HG02571 (cell line): ENCODE results near the gene CSF2.

Experiments used
- ATAC-seq: cut with Tn5 transposase; IDR thresholded peaks from one replicate; pipeline ENCODE4 v1.9.1; 2021; ENCODE audit warnings: mild to moderate bottlenecking, moderate library complexity; ENCODE audit not compliant: unreplicated experiment

CSF2 gene

DNA sequence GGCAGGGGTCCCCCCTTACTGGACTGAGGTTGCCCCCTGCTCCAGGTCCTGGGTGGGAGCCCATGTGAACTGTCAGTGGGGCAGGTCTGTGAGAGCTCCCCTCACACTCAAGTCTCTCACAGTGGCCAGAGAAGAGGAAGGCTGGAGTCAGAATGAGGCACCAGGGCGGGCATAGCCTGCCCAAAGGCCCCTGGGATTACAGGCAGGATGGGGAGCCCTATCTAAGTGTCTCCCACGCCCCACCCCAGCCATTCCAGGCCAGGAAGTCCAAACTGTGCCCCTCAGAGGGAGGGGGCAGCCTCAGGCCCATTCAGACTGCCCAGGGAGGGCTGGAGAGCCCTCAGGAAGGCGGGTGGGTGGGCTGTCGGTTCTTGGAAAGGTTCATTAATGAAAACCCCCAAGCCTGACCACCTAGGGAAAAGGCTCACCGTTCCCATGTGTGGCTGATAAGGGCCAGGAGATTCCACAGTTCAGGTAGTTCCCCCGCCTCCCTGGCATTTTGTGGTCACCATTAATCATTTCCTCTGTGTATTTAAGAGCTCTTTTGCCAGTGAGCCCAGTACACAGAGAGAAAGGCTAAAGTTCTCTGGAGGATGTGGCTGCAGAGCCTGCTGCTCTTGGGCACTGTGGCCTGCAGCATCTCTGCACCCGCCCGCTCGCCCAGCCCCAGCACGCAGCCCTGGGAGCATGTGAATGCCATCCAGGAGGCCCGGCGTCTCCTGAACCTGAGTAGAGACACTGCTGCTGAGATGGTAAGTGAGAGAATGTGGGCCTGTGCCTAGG lies at the start of gene CSF2:
Gene CSF2 (plus strand): TSS at position 559 of the 783 bp plus-strand sequence. CDS start 35 bp downstream, at position 594.
- ATAC-seq: no peak

GRCh38 chr5:132024117-132024435 lies 49.5 kb upstream of the CSF2 start:
- ATAC-seq: no peak

DNA sequence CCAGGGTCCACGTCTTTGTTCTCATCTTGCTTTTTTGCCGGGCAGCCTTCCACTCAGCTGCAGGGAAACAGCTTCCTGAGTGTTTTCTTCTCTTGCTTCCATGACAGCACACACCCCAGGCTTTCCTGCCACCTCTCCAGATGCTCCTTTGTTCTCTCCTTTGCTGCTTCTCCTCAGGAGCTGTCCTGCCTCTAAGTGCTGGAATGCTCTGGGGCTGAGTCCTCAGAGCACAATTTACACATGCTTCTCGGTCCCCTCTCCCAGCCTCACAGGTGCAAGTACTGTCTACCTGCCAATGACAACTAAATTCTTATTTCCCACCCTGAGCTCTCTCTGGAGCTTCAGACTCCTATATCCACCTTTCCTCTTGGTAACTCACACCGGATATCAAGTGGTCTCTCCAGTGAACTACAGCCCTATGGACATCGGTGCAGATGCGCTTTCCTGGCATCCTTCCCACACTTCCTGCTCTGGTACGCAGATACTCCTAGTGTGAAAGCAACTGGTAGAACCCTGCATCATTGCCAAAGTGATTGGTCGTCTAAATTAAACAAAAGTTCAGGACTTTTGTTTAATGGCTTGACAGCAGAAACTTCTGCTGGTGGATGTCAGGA lies 48.7 kb upstream of the CSF2 start:
- ATAC-seq: no peak

DNA sequence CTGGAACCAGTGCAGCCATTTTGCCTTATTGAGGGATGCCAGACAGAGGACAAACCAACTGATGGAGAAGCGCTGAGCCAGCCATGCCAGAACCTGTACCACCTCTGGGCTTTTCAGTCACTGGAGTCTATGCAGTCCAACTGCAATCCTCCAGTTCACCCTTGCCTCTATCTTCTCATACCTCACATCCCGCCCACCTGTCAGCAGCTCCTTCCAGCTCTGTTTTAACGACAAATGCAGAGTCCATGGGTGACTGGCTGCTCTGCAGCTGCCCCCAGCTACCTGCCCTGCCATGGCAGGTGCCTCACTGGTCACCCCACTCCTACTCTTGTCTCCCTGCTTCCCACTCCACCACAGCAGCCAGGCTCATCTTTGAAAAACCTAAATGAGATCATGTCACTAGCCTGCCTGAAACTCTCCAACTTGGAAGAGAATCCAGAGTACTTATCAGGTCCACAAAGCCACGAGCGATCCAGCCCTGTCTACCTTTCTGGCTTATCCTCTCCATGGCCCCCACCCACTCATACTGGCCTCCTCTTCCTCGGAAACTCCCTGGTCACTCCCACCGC lies 48.1 kb upstream of the CSF2 start:
- ATAC-seq: no peak

DNA sequence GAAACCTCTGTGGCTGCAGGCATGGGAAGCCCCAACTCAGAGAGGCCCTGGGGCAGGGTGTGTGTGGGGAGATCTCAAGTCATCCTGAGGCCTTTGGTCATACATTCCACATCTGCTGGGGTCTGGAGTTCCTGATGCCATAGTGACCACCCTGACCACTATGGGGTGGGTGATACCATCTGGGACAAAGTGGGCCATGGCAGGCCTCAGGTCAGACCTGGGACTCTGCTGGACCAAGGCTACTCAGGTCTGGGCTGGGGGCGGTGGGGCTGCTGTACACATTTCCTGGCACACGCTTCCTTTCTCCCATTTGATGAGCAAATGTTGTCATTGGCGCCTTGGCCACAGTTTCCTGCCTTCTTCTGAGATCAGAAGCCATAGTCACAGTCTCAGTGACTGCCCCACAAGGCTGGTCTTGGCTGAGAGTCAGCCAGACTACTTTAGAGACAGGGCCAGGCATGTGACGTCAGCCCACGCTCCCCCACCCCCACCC lies 47.0 kb upstream of the CSF2 start:
- ATAC-seq: no peak

GRCh38 chr5:132027027-132027426 lies 46.6 kb upstream of the CSF2 start:
- no peak for ATAC-seq

- ATAC-seq: no peak
Observed at GRCh38 chr5:132029609-132030330, 43.8 kb upstream of the CSF2 start.

GRCh38 chr5:132030610-132031009 lies 43.0 kb upstream of the CSF2 start:
- ATAC-seq: no peak

GRCh38 chr5:132032196-132032595 lies 41.4 kb upstream of the CSF2 start:
- ATAC-seq: no peak

DNA sequence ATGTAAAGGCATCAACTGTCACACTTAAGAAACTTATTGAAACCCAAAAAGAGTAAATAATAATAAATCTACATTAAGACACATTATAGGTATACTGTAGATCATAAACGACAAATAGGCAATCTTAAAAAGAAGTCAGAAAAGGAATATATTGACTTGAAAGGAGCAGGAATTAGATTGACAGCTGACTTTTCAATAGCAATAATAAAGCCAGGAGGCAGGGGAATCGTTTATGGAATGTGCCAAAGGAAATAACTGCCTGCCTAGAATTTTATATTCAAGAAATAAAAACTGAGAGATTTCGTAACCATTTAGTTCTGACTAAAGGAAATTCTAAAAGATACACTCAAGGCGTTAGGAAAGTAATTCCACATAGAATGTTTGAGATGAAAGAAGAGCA lies 40.5 kb upstream of the CSF2 start:
- no peak for ATAC-seq

GRCh38 chr5:132037353-132037752 lies 36.2 kb upstream of the CSF2 start:
- ATAC-seq: no peak

DNA sequence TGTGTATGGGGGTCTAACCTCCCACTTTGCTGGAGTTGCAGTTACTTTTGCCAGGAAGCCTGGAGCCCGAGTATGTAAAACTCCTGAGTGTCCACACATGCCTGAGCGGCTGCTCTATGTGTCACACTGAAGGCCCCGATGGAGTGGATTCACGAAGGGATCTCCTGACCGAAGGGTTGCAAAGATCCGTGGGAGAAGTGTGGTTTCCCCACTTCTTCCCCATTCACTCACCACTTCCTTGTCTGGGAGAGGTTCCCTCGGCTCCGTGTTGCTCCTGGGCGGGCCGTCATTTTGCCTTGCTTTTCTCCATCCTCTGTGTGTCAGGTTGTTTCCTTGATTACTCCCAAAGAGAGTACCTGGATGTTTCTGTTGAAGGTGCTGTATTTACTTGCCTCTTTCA lies 29.4 kb upstream of the CSF2 start:
- ATAC-seq: no peak

- no peak for ATAC-seq
Observed at GRCh38 chr5:132046880-132047299, 26.7 kb upstream of the CSF2 start.

DNA sequence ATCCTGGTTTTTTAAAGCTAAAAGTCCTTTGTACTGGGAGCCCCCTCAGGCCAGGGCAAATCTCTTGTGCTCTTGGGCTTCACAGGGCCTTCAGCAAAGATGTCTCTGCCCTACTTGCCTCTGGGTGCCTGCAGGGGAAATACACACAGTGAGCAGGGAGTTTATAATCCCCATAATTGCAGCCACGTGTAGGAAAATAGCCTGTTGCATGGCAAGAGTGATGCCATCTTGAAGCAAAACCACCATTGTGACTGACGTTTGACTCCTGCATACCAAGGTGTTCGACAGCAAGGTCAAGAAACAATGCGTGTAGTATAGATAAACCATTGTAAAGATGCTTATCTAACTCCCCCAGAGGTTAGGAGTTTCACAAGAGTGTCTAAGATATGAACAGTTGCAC lies 24.5 kb upstream of the CSF2 start:
- no peak for ATAC-seq

DNA sequence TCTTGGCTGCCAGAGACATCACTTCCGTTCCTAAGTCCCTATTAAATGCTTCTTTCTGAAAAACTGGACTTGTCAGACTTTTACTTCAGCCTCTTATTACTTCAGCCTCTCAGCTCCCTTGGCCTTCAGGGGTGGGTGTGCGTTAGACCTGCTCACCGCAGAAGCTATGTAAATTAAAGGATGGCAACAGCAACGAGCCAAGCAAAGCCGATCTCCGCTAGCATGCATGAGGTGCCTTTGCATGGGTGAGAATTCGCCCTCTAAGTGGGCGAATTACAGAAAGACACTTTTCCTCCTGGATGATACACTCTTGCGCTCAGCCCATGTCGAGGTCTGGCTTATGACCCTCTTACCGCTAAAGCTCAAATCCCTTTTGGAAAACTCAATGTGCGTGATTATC lies 24.0 kb upstream of the CSF2 start:
- ATAC-seq: no peak

DNA sequence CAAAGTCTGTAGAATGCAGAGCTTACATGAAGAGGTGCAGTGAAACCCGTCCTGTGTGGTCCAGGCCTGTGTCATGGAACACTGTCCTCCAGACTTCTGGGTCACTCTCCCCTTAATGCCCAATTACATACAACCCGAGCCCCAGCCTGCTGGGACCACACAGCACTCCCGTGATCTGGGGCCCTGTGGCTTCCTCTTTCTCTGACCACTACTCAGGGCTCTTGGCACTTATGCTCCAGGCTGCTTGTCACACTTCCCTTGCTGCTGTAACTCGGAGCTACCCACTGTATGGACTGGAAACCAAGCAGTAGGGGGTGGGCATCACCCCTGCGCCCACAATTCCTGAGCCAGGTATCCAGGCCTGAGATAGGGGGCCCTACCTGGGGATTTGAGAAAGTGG lies 23.5 kb upstream of the CSF2 start:
- ATAC-seq: no peak

DNA sequence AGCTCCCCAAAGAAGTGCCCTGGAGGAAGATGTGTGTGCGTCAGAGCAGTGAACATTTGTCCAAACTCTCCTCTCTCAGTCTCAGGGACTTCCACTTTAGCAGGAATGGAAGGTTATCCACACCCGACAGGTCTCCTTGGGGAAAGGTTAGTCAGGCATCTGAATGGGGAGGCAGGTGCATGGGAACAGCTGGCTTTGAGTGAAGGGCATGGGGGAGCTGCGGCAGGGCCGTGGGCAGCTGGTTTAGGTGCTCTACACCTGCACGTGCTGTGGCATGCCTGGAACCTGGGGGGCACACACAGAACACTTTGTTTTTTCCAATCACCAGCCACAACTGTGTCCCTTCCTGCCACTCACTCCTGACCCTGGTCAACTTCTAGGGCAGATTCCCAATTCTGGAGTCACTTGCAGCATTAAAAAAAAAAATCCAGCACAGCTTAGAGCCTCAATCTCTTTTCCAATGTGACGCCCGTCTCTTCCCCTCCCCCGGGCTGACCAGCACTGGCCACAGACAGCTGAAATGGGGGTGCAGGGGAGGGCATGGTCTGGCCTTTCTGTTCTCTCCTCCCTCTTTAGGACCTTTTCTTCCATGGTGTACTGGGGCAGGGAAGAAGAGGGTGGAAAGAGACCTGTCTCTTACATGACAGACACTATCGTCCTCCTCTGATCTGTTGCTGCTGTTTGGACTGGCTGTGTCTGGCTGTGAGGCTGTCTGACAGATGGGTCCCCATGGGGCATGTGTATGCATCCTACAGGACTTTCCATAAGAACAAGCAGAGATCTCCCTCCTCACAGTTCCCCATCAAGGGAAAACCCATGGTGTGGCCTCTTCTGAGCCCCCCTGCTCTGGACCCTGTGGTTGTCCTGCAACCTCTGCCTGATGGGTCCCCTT lies 22.7 kb upstream of the CSF2 start:
- ATAC-seq: no peak

GRCh38 chr5:132052520-132052919 lies 21.1 kb upstream of the CSF2 start:
- ATAC-seq: no peak

- ATAC-seq: no peak
Observed at GRCh38 chr5:132053483-132053882, 20.1 kb upstream of the CSF2 start.

GRCh38 chr5:132054031-132054696 lies 19.4 kb upstream of the CSF2 start:
- ATAC-seq: no peak
